ENCODE results near the gene CACTIN.

Gene CACTIN

DNA sequence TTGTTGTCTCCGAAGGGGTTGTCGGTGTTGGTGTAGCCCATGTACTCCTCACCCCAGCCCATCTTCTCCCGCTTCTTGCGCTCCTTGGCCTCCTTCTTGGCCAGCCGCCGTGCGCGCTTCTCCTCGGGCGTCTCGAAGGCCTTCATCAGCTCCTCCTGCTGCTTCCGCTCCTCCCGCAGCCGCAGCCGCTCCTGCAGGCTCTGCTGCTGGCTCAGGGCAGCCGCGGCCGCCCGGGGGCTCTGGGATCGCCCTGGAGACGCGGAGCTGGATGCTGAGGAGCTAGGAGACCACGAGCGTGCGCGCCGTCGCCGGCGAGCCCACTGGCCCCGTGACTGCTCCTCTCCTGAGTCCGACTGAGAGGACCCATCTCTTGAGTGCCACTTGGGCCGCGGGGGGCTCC, 2.9 kb downstream of the CACTIN start:
- no peak for FAIRE-seq

DNA sequence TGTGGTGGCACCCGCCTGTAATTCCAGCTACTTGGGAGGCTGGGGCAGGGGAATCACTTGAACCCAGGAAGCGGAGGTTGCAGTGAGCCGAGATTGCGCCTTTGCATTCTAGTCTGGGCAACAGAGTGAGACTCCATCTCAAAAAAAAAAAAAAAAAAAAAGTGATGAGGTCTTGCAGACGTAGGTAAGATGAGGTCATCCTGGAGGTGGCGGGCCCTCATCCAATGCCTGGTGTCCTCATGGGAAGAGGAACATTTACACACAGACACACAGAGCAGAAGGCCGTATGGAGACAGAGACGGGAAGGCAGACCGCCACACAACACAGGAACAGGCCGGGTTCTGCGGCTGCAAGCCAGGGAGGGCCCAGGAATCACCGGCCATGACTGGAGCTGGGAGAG, 4.4 kb downstream of the CACTIN start:
- FAIRE-seq, result no peak

DNA sequence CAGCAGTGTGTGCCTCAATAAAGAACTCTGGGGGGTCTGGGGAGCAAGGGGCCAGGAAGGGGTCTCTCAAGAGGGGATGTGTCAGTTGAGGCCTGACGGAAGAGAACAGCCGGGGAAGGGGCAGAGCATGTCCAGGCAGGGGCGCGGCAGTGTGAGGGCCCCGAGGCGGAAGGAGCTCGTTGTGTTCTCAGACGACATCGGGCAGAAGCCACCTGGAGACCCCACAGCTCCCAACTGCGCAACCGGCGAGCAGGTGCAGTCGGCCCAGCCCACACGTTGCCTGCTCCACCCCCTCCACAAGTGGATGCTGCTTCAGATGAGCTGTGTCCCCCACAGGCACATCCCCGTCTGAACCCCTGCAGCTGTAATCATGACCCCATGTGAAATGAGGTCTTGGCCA, 4.9 kb downstream of the CACTIN start:
- no peak for FAIRE-seq

DNA sequence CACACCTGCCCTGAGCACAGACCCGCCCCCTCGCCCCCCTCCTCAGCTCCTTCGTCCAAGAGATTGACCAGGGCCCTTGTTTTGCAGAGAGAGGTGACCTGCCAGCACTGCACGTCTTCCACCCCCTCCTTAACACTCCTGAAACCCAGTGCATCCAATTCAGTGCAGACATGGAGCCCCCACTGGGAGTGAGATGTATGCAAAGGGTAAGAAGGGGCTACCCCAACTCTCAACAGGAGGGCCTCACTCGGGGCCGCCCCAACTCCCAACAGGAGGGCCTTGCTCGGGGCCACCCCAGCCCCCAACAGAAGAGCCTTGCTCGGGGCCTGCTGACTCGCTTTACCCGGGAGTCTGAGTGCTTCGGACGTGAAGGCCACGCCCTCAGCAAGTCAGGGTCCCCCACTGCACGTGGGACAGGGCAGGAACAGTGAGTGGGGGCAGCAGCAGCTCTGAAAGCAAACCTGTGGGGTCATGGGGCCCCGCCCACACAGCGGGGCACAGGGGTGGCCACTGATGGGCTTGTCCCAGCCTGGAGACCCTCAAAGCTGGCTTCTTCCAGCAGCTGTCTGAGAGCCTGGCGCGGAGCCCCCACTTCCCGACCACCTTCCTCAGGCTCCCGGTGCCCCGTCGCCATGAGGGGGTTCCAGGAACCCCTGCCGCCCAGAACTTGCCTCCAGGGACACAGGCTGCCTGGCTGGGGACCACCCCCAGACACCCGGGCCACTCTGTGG, 5.6 kb downstream of the CACTIN start:
- FAIRE-seq, result no peak

DNA sequence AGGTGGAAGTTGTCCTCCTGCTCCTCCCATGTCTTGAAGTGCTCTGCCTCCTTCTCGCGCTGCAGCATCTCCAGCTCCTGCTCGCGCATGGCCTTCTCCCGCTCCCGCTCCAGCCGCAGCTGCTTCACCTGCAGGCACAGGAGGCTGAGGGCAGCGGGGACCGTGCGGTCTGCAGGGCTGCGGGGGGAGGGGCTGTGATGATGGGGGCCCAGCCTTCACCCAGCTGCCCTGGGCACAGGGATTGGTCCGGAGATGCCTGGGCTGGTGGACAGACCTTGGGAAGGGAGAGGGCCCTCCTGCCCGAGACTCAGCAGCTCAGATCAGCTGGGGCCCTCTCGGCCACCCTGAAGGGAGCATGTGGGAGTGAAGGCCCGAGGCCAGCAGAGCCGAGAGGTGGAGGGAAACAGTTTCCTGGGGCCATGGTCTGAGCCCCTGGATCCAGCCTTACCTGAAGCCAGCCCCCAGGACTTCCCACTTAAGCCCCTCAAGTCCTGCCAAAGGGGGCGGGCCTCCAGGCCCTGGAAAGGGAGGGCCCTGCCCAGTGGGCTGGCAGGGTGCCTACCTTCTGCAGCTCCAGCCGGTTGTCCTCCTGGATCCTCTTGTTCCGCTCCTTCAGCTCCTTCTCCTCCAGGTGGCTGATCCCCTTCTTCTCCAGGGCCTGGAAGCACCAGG, 6.3 kb downstream of the CACTIN start:
- no peak for FAIRE-seq

DNA sequence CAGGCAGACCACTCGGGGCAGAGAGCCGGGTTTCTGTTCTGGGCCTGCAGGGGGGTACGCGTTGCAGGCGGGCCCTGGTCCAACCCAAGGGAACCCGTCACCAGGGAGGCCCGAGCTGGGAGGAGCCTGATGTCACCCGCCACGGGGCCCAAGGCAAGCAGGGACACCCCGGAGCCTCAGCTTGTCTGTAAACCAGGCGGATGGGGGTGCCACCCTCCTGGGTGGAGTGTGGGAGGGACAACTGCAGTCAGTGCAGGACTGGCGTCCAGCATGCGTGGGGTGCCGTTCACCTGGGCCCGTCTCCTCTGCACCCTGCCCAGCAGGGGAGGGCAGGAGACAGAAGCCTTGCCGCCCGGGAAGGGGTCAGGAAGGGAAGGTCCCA, 7.0 kb downstream of the CACTIN start:
- no peak for FAIRE-seq

DNA sequence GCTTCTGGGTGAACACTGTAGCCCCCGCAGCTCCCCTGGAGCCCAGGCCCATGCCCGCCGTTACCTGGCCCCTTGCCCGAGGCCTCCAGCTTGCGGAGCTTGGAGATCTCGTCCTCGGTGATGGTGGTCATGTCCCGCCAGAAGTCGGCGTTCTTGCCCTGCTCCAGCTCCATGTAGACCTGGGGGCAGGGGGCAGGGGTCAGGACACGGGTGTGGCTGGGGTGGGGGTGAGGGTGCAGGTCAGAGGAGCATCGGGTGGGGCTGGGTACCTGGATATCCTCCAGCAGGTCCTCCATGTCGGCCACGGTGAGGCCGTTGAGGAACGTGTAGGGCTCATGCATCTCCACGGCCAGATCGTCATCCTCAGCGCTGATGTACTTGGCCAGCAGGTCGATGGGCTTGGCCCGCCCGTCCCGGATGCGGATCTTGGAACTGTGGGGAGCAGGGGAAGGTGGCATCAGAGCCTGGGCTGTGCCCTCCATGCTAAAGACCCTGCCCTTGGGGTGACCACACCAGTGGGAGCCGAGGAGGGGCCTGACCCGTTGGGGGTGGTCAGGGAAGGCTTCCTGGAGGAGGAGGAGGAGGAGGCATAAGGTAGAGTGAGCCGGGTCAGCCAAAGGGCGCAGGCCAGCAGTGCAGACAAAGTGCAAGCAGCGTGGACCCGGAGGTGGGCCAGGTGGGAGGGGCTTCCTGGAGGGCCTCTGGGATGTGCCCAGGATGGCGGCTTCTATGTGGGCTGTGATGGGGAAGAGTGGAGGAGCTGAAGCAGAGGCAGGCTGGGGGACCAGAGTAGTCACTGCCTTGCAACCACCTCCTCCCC, 7.6 kb downstream of the CACTIN start:
- FAIRE-seq, result no peak

DNA sequence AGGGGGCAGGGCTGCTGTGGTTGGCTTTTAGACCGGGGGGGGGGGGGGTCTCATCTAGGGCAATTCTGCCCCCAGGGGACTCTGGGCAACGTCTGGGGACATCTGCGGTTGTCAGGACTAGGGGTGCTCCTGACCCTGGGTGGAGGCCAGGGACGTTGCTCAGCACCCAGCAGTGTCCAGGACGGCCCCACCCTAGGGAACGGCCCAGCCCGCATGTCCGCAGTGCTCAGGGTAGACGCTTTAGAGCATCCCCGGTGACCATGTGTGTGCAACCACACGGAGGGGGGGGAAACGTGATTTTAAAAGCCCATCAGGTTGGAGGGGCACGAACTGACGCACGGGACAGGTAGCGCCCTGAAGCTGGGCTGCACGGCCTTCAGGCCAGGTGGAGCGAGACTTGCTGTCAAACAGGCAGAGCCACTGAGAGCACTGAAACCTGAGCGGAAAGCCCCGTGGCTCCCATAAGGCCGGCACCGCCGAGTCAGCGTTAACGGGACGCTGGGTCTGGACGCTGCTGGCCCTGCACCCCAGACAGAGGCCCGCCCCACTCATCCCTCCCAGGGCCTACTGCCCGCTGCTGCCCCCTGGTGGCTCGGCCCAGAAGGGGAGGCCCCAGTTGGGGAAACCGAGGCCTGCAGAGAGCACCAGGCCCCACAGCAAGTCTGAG, 8.3 kb downstream of the CACTIN start:
- no peak for FAIRE-seq

DNA sequence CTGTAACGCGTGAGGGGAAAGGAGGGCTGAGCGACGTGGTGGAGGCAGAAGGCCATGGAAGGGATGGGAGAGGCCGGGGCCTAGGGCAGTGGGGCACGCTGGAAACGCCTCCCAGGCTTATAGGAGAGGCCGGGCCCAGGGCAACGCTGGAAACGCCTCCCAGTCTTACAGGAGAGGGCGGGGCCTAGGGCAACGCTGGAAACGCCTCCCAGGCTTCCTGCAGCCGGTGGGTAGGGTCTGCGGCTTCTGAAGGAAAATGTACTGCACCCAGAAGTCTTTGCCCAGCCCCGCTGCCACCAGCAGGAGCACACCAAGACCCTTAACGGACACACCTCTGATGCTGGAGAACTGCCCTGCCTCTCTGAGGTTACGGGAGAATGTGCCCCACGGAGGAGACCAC, 9.1 kb downstream of the CACTIN start:
- no peak for FAIRE-seq

DNA sequence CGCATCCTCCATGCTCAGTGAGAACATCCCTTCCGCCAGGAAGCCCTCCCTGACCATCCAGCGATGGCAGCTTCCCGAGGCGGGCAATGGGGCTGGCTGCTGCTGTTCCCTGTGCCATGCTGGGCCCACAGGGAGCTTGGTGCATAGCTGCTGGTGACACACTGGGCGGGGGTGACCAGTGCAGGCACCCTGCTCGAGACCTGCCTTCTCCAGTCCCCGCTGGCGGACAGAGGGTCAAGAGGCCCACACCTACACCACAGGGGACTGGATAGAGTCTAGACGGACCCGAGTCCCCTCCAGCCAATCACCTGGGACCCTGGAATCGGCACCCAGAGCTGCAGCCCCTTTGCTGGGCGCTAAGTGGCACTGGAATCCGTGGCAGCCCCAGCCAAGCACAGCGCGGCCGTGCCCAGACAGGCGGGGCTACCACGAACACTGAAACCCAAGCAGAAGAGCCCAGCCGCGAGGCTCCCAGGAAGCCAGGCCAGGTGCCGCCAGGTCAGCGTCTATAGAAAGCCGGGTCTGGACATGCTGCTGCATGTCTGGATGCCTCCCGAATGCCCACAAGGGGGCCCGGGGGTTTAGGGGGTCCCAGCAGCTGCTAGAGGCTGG, 11.0 kb downstream of the CACTIN start:
- FAIRE-seq, result no peak

DNA sequence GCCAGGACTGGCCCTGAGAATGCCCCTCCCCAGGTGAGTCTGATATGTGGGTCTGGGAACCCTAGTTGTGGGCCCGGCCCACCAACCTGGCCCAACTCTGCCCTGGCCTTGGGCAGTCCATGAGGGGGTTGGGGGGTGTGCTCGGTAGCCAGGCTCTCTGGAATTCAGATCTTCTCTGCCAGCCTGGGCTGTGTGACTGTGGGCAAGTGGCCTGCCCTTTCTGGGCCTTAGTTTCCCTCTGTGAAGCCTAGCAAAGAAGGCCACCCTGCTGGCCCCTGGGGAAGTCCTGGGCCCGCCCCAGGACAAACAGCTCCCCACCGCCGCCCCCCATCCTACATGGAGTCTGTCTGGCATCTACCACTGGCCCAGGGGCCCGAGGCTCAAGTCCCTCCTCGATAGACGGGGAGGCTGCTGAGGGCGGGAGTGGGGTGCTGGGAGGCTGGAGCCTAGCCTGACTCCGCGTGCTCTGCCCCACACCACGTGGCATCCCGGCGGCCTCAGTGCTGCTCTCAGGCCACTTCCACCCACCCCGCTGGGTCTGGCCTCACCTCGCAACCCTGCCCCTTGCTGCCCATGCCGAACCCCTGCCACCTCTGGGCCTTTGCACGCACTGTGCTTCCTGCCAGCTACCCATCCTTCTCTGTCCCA, 11.6 kb downstream of the CACTIN start:
- FAIRE-seq, result no peak

DNA sequence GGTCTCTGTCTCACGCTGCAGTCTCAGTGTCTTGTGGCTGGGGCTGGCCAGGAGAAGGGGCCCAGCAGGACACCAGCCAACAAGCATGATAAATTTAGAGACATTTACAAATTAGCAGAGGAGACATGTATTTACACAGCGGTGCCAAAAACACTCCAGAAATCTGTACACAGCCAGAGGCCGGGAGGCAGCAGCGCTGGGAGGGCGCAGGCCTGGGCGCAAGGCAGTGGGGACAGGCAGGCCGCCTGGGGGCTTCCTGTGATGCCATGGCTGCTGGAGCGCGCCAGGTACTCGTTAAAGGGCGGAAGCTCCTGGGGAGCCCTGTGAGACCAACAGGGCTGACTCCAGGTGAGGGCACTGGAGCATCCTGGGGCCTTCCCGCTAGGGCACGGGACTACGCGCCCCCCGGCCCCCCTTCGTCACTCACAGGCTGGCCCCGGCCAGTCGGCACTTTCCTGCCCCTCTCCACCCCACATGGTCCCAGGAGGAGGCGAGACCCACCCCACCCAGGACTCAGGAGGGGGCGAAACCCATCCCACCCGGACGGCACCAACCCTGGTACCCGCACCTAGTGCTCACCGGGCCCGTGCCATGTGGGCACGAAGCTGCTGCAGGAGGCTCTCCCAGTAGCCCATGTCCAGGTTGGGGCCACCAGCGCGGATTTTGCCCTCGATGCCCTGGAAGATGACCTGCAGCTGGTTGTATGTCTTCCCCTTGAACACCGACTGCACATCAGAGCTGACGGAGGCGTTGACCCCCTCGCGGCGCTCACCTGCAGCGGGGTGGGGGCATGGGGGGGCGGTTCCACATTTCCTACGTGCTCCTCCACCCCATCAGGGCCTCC, 12.6 kb downstream of the CACTIN start:
- no peak for FAIRE-seq

DNA sequence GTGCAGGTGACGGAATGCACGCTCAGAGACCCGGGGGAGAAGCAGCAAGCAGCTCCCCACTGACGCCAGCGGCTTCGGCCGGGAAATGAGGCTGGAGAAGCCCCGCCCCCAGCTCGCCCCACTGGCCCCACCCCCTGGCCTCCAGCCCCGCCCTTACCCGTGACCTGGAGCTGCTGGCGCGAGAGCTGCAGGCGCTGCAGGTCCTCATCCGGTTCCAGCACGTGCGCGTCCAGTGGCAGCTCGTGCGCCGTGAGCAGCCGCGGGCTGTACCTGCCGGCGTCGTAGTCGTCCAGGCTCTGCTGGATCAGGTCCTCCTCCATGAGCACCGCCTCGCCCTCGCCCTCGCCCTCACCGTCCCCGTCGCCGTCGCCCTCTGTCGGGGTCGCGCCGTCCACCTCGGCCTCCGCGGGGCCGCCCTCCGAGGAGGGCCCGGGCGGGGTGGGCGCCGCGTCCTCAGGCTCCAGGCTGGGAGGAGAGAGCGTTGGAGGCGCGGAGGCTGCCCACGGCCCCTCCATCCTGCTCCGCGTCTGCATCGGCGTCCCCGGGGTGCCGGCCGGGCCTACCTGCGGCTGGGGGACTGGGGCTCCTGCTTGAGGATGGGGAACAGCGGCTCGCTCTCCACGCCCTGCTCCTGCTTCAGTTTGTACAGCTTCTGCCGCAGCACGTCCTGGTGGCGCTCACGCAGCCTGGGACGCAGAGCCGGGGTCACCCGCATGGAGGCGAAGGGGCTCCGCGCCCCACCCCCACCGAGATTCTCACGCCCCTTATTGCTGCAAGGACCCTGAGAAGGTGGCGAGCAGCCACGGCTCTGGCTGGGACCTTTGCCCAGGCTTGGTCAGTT, 13.5 kb downstream of the CACTIN start:
- no peak for FAIRE-seq

DNA sequence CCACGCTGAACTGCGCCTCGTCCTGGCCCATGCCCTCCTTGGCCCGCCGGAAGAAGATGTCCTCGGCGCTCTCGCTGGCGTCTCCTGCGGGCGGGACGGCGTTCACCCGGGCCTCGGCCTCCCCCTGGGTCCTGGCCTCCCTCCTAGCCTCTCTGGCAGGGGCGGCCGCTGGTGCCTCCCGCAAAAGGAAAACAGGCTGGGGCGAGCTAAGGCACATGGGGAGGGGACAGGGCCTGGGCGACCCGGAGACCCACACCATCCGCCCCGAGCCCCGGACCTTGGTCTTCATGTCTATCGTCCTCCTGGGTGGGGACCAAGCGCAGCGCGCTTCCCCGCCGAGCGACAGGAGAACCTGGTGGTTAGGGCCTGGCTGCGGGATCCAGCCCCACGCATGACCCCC, 14.3 kb downstream of the CACTIN start:
- FAIRE-seq, result no peak

DNA sequence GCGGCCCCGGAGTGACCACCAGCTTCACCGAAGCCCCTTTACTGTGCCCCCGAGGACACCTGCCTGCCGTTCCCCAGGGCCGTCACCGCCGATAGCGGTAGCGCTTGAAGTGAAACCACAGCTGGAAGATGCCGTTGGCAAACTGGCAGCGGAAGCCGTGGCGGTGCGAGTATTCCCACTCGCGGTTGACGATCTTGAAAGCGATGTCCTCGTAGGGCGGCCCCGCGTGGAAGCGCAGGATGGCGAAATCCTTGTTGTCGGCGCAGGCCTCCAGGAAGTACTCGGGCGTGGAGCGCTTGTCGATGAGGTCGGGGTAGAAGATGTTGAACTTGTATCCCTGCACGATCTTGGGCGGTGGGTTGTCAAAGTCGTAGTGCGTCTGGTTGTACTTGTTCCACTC, 14.7 kb downstream of the CACTIN start:
- no peak for FAIRE-seq

DNA sequence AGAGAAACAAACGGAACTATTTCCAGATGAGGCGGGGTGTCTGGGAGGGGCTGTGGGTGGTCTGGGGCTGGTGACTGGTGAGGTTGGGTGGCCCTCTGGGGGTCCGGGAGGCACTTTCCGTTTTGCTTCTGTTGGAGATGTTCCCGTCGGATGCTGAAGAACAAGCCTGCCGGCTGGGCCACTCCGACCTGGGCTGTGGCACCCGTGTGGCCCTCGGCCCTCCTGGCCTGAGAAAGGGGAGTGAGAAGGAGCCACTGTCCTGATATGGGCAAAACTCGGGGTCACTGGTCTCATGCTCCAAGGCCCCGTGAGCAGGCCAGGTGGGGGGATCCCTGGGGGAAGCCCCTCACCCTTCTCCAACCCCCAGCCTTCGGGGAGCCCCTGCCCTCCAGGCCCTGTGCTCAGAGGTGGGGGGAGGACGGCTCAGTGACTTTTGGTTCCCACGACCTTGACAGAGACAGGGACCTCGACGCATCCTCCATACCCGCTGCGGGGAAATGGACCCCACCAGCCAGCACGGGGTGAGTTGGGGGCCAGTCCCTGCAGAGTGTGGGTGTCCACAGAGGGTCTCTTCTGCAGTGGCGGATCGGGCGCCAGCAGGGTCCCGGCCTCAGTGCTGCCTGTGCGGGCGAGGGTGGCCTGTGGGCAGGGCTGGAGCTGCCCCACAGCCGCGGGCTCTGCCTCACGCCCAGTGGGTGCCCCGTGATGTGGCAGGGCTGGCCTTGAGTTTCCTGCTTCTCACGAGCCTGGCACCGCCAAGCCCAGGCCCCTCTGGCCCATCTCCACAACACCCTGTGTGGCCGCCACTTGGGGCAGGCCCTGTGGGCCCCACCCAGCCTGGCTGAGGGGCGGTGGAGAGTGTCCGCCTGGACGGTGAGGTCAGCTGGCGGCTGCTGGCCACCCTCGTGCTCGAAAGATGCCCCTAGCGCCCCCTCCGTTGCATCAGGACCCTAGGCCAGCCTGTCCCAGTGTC, 15.6 kb downstream of the CACTIN start:
- FAIRE-seq, result no peak

DNA sequence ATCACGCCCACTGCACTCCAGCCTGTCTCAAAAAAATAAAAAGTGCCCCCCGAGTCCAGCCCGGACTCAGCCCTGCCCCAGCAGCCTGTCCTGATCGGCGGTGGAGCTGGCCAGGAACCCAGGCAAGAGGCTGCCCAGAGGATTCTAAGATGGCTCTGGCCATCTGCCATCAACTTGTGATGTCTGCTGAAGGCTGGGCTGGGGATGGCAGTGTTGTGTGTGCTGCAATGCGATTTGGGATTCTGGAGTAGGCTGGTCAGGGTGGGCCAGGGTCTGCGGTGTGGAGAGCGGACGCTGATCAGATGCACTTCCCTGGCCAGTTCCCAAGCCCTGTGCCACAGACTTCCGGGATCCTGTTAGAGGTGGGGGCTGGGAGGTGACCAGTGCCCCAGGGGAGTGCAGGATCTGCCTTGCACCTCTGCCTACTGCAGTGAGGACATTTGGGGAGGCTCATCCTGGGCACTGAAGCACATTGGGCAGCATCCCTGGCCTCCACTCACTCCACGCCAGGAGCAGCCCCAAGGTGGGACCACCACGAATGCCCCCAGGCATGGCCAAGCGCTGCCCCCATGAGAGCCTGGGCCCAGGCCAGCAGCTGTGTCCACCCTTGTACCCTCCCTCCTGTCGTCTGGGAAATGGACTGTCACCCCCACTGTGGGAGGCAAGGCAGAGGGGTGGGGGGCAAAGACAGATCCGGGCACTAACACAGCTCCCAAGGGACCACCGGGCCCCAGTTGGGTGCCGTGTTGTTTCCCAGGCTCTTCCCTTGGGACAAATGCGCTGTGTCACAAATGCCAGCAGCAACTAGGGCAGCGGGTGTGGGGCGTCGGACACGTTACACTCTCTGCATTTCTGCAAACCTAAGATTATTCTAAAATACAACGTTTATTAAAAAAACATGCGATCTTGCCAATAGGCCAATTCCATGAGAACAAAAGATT, 16.5 kb downstream of the CACTIN start:
- FAIRE-seq, result no peak

DNA sequence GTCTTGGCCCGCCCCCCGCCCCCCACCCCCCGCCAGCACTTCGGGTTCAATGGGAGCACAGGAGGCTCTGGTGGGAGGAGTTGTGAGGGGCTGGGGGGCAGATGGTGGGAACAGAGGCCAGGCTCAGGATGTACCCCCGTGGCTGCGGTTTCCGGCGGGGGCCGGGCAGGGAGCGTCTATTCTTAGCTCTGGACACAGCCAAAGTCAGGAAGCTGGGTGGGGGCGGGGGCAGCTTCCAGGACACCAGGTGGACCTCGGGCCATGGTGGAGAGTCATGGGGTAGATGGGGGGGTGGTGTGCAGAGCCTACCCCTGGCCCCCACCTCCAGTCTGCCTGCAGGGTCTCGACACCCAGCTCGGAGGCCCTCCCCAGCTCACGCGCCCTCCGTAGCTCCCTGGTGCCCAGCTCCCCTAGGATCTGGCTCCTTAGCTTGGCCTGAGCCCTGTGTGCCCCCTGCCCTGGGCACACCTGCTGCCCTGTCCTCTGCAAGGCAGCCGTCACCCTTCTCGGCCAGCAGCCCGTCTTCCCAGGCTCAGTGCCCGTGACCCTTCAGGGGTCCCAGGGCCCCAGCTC, 17.8 kb downstream of the CACTIN start:
- FAIRE-seq, result no peak
